ENCODE data around the gene GCDH.

- TF ChIP-seq REST (IDR thresholded peaks at IDR 0.05; ENCODE audit: insufficient read depth in 1 of 2, low read depth in 2 of 2, low read length in 2 of 2) (no peak), POLR2AphosphoS5 (IDR thresholded peaks at IDR 0.05; ENCODE audit: low read depth, low read length) (no peak), SIN3A (IDR thresholded peaks at IDR 0.05; ENCODE audit: borderline replicate concordance, insufficient read depth, low read length) (no peak), TAF1 (IDR thresholded peaks at IDR 0.05; ENCODE audit: borderline replicate concordance, insufficient read depth, low read length) (no peak), FOXP2 (optimal IDR thresholded peaks at IDR 0.05; ENCODE audit: borderline replicate concordance, extremely low read depth, extremely low read length, insufficient read depth) (no peak)
These were observed 21.6 kb downstream of the GCDH start for GRCh38 chr19:12912571-12912970.
